Measurements from ENCODE around the gene ACSL6. TPM values are rescaled to one million over a fixed set of nuclear protein-coding genes. Genes with fewer than 3 reads are reported as not detected.

The ACSL6 gene
- total RNA-seq, 1 experiment from 2014 or later = 1.4 TPM

DNA sequence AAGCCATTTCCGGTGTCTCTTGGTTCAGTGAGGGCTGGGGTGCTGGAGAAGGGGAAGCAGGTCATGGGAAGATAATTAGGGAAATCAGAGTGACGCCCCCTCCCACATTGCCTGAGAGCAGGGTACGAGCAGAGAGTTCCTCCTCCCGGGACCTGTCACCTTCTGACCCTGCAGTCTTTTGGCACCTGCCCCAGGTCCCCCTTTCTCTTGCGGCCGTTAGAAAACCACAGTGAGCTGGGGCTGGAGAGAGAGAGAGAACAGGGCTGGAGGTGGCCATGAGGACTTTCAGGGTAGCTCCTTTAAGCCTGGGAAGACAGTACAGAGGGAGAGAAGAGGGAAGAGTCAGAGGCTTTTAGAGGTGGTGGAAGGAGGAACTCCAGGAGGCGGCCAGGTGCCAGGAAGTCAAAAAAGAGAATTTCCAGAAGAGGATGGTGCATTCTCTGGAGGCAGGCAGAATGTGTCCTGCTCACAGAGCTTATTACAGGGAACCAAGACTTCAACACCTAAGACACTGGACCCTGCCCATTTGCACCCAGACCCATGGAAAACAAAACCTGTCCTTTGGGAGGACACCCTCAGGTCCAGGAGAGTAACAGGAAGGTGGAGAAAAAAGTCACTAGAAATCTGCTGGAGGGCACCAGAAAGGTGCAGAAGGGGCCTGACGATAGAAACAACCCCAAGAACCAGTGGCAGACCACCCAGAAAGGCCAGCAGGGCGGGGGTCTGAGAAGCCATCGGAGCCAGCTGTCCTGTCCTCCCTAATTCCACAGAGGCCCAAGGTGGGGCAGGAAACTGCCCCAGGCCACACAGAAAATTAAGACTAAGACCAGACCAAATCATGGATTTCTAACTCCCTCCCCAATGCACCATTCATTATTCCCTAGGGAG lies 6.5 kb upstream of the ACSL6 start:
- no peak for DNase-seq
- Histone ChIP-seq H3K27me3 (replicated peaks; ENCODE audit: control insufficient read depth, insufficient read depth, low read length) (peaks cover 2% of the 10 kb centered on the region), H3K4me1 (no peaks in the 10 kb centered on the region), H3K36me3 (ENCODE audit: control insufficient read depth, insufficient read depth, low read length) (no peaks in the 10 kb centered on the region), H3K9me3 (no peaks in the 10 kb centered on the region), H3K4me3 (ENCODE audit: low read depth, low read length) (no peak overlapping the region)
- BruUV-seq (replicated peaks) = no TSS peak
- ChIA-PET CTCF (no interaction called here), POLR2A (no interaction called here)
- Mint-ChIP-seq H3K9me3 (ENCODE audit: unreplicated experiment) (no peaks in the 10 kb centered on the region), H3K4me1 (ENCODE audit: low read depth, unreplicated experiment) (no peaks in the 10 kb centered on the region), H3K4me3 (ENCODE audit: unreplicated experiment) (no peak overlapping the region), H3K27ac (ENCODE audit: unreplicated experiment) (no peak overlapping the region), H3K27me3 (ENCODE audit: insufficient read depth, unreplicated experiment) (peaks cover 19% of the 10 kb centered on the region), H3K36me3 (ENCODE audit: insufficient read depth, unreplicated experiment) (no peaks in the 10 kb centered on the region)
- no peak for TF ChIP-seq CTCF (IDR thresholded peaks at IDR 0.05; ENCODE audit: insufficient read depth in 1 of 2, low read depth in 1 of 2, low read length in 1 of 2, severe bottlenecking in 1 of 2, unreplicated experiment in 1 of 2)
- intact Hi-C loops (cut with micrococcal nuclease; ENCODE audit: unreplicated experiment) = no loop called here

- Mint-ChIP-seq H3K9me3 (ENCODE audit: unreplicated experiment) (no peaks in the 10 kb centered on the region), H3K36me3 (ENCODE audit: insufficient read depth, unreplicated experiment) (no peaks in the 10 kb centered on the region), H3K27me3 (ENCODE audit: insufficient read depth, unreplicated experiment) (peaks cover 19% of the 10 kb centered on the region), H3K4me3 (ENCODE audit: unreplicated experiment) (no peak overlapping the region), H3K27ac (ENCODE audit: unreplicated experiment) (no peak overlapping the region), H3K4me1 (ENCODE audit: low read depth, unreplicated experiment) (no peaks in the 10 kb centered on the region)
- no peaks in the 10 kb centered on the region for H3K9me3 ChIP-seq
- no peak for TF ChIP-seq CTCF (IDR thresholded peaks at IDR 0.05; ENCODE audit: insufficient read depth in 1 of 2, low read depth in 1 of 2, low read length in 1 of 2, severe bottlenecking in 1 of 2, unreplicated experiment in 1 of 2)
- H3K4me3 ChIP-seq (ENCODE audit: low read depth, low read length) = no peak overlapping the region
- H3K36me3 ChIP-seq (ENCODE audit: control insufficient read depth, insufficient read depth, low read length) = no peaks in the 10 kb centered on the region
- DNase-seq = no peak
- intact Hi-C loops (cut with micrococcal nuclease; ENCODE audit: unreplicated experiment) = no loop called here
- CTCF ChIA-PET = no interaction called here
- H3K4me1 ChIP-seq = no peaks in the 10 kb centered on the region
- POLR2A ChIA-PET = no interaction called here
- peaks cover 2% of the 10 kb centered on the region for H3K27me3 ChIP-seq (replicated peaks; ENCODE audit: control insufficient read depth, insufficient read depth, low read length)
- BruUV-seq (replicated peaks) = no TSS peak
Measured at GRCh38 chr5:132017316-132017715, 5.9 kb upstream of the ACSL6 start.

GRCh38 chr5:132016721-132017250 lies 5.3 kb upstream of the ACSL6 start:
- H3K4me3 Mint-ChIP-seq (ENCODE audit: unreplicated experiment) = no peak overlapping the region
- Histone ChIP-seq H3K9me3 (no peaks in the 10 kb centered on the region), H3K27me3 (replicated peaks; ENCODE audit: control insufficient read depth, insufficient read depth, low read length) (peaks cover 2% of the 10 kb centered on the region), H3K36me3 (ENCODE audit: control insufficient read depth, insufficient read depth, low read length) (no peaks in the 10 kb centered on the region), H3K4me3 (ENCODE audit: low read depth, low read length) (no peak overlapping the region), H3K4me1 (no peaks in the 10 kb centered on the region)
- no peaks in the 10 kb centered on the region for H3K9me3 Mint-ChIP-seq (ENCODE audit: unreplicated experiment)
- ChIA-PET POLR2A (no interaction called here), CTCF (no interaction called here)
- no peaks in the 10 kb centered on the region for H3K36me3 Mint-ChIP-seq (ENCODE audit: insufficient read depth, unreplicated experiment)
- intact Hi-C loops (cut with micrococcal nuclease; ENCODE audit: unreplicated experiment) = no loop called here
- no TSS peak for BruUV-seq (replicated peaks)
- no peak for DNase-seq
- no peak for TF ChIP-seq CTCF (IDR thresholded peaks at IDR 0.05; ENCODE audit: insufficient read depth in 1 of 2, low read depth in 1 of 2, low read length in 1 of 2, severe bottlenecking in 1 of 2, unreplicated experiment in 1 of 2)
- no peak overlapping the region for H3K27ac Mint-ChIP-seq (ENCODE audit: unreplicated experiment)
- peaks cover 19% of the 10 kb centered on the region for H3K27me3 Mint-ChIP-seq (ENCODE audit: insufficient read depth, unreplicated experiment)
- no peaks in the 10 kb centered on the region for H3K4me1 Mint-ChIP-seq (ENCODE audit: low read depth, unreplicated experiment)
